Measurements from ENCODE around the gene DGKD. TPM values are rescaled to one million over a fixed set of nuclear protein-coding genes. Genes with fewer than 3 reads are reported as not detected.

The DGKD gene
- total RNA-seq, 2 donors from 2014 or later = 21.5 to 63.1 TPM

- Histone ChIP-seq H3K36me3 (no peaks in the 10 kb centered on the region), H3K4me1 (replicated peaks) (no peaks in the 10 kb centered on the region), H3K27ac (no peak overlapping the region), H3K27me3 (replicated peaks; ENCODE audit: insufficient read depth) (no peaks in the 10 kb centered on the region), H3K9me3 (no peaks in the 10 kb centered on the region), H3K4me3 (no peak overlapping the region)
- intact Hi-C loops (cut with DNase I) = no loop called here
- TF ChIP-seq POLR2A (IDR thresholded peaks at IDR 0.05) = no peak
- TF ChIP-seq POLR2AphosphoS5 (IDR thresholded peaks at IDR 0.05) = no peak
- no peak for TF ChIP-seq CTCF (IDR thresholded peaks at IDR 0.05)
- no peak for DNase-seq (ENCODE audit: low spot score)
- 87% methylated on average over 5 of the region's 5 CpGs for WGBS
Observed at GRCh38 chr2:233336541-233336940, 17.8 kb upstream of the DGKD start.

DNA sequence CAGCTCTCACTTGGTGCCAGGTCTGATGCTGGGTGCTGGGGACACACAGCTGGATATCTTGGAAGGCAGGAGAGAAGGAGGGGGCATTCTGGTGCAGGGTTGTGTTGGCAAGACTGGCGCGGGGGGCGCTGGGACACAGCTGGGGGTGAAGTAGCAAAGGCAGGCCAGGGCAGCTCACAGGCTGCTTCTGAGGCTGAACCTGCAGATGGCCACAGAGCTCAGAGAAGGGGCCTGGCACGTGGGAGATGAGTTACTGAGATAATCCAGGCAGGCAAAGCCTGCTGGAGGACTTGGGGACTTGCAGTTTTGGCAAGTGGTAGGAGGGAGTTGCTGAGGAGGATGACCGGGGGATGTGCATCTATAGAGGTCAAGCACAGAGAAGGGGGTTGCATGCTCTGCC, 16.2 kb upstream of the DGKD start:
- Histone ChIP-seq H3K4me3 (no peak overlapping the region), H3K9me3 (no peaks in the 10 kb centered on the region), H3K27ac (no peak overlapping the region), H3K27me3 (replicated peaks; ENCODE audit: insufficient read depth) (no peaks in the 10 kb centered on the region), H3K4me1 (replicated peaks) (no peaks in the 10 kb centered on the region), H3K36me3 (no peaks in the 10 kb centered on the region)
- 58% methylated on average over 5 of the region's 5 CpGs for WGBS
- no peak for DNase-seq (ENCODE audit: low spot score)
- intact Hi-C loops (cut with DNase I) = no loop called here
- TF ChIP-seq POLR2A (IDR thresholded peaks at IDR 0.05) (no peak), CTCF (IDR thresholded peaks at IDR 0.05) (no peak)

- Histone ChIP-seq H3K27ac (no peak overlapping the region), H3K36me3 (no peaks in the 10 kb centered on the region), H3K4me1 (replicated peaks) (no peaks in the 10 kb centered on the region), H3K27me3 (replicated peaks; ENCODE audit: insufficient read depth) (no peaks in the 10 kb centered on the region), H3K4me3 (no peak overlapping the region), H3K9me3 (no peaks in the 10 kb centered on the region)
- TF ChIP-seq POLR2A (IDR thresholded peaks at IDR 0.05) (no peak), CTCF (IDR thresholded peaks at IDR 0.05) (no peak), POLR2AphosphoS5 (IDR thresholded peaks at IDR 0.05) (no peak)
- 84% methylated on average over 3 of the region's 3 CpGs for WGBS
- intact Hi-C loops (cut with DNase I) = no loop called here
- DNase-seq (ENCODE audit: low spot score) = no peak
Observed at GRCh38 chr2:233338812-233339368, 15.4 kb upstream of the DGKD start.

DNA sequence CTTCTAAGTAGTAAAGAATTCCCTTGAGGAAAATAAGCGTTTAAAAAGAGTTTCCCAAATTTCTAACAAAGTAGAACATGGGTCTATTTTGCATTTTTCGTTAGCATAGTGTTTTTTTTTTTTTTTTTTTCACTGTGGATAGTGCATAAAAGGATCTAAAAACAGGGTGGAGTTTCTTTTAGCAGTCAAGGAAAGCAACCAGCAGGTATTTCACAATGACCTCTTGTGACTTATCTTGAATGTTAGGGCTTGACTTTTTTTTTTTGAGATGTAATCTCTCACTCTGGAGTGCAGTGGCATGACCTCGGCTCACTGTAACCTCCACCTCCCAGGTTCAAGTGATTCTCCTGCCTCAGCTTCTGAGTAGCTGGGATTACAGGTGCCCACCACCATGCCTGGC, 14.9 kb upstream of the DGKD start:
- Histone ChIP-seq H3K27me3 (replicated peaks; ENCODE audit: insufficient read depth) (no peaks in the 10 kb centered on the region), H3K4me1 (replicated peaks) (no peaks in the 10 kb centered on the region), H3K36me3 (no peaks in the 10 kb centered on the region), H3K27ac (no peak overlapping the region), H3K4me3 (no peak overlapping the region), H3K9me3 (no peaks in the 10 kb centered on the region)
- DNase-seq (ENCODE audit: low spot score) = no peak
- intact Hi-C loops (cut with DNase I) = no loop called here
- WGBS = 58% methylated on average over 3 of the region's 3 CpGs
- no peak for TF ChIP-seq POLR2A (IDR thresholded peaks at IDR 0.05)
- no peak for TF ChIP-seq POLR2AphosphoS5 (IDR thresholded peaks at IDR 0.05)
- TF ChIP-seq CTCF (IDR thresholded peaks at IDR 0.05) = no peak

- H3K27ac ChIP-seq = no peak overlapping the region
- no peaks in the 10 kb centered on the region for H3K36me3 ChIP-seq
- intact Hi-C loops (cut with DNase I) = no loop called here
- H3K9me3 ChIP-seq = no peaks in the 10 kb centered on the region
- no peak for TF ChIP-seq CTCF (IDR thresholded peaks at IDR 0.05)
- no peak for TF ChIP-seq POLR2AphosphoS5 (IDR thresholded peaks at IDR 0.05)
- no peak for TF ChIP-seq POLR2A (IDR thresholded peaks at IDR 0.05)
- H3K4me1 ChIP-seq (replicated peaks) = no peaks in the 10 kb centered on the region
- H3K4me3 ChIP-seq = no peak overlapping the region
- DNase-seq (ENCODE audit: low spot score) = no peak
- no peaks in the 10 kb centered on the region for H3K27me3 ChIP-seq (replicated peaks; ENCODE audit: insufficient read depth)
- WGBS = 95% methylated on average over 3 of the region's 3 CpGs
Observed at GRCh38 chr2:233341296-233341695, 13.0 kb upstream of the DGKD start.

All from prostate gland (tissue), 2 donors.